Ishikawa (cell line): ENCODE measurements around the gene TNFRSF19.

ENCODE experiments used
- CEBPB ChIP-seq: IDR thresholded peaks from 2 replicates; pipeline ENCODE4 v1.6.1; 2012
- CREB1 ChIP-seq: IDR thresholded peaks from 2 replicates; pipeline ENCODE4 v1.6.1; 2012; ENCODE audit warnings: low read depth
- EGR1 ChIP-seq: IDR thresholded peaks from 2 replicates; pipeline ENCODE4 v1.6.1; 2012
- EP300 ChIP-seq: IDR thresholded peaks from 2 replicates; pipeline ENCODE4 v1.6.1; 2012; ENCODE audit warnings: borderline replicate concordance
- FOXM1 ChIP-seq: IDR thresholded peaks from 2 replicates; pipeline ENCODE4 v1.6.1; 2012; ENCODE audit warnings: low read depth, borderline replicate concordance
- MAX ChIP-seq: IDR thresholded peaks from 2 replicates; pipeline ENCODE4 v1.6.1; 2012
- NFIC ChIP-seq: IDR thresholded peaks from 2 replicates; pipeline ENCODE4 v1.6.1; 2012
- RAD21 ChIP-seq: IDR thresholded peaks from 2 replicates; pipeline ENCODE4 v1.6.1; 2012; ENCODE audit warnings: low read depth
- REST ChIP-seq: IDR thresholded peaks from 2 replicates; pipeline ENCODE4 v1.6.1; 2012; ENCODE audit warnings: low read depth, mild to moderate bottlenecking
- TAF1 ChIP-seq: IDR thresholded peaks from 2 replicates; pipeline ENCODE4 v1.6.1; 2012; ENCODE audit warnings: low read depth, mild to moderate bottlenecking
- TCF12 ChIP-seq: IDR thresholded peaks from 2 replicates; pipeline ENCODE4 v1.6.1; 2012; ENCODE audit warnings: low read depth
- TEAD4 ChIP-seq: IDR thresholded peaks from 2 replicates; pipeline ENCODE4 v1.6.1; 2012
- USF1 ChIP-seq: IDR thresholded peaks from 2 replicates; pipeline ENCODE4 v1.6.1; 2012
- YY1 ChIP-seq: IDR thresholded peaks from 2 replicates; pipeline ENCODE4 v1.6.1; 2012; ENCODE audit warnings: low read depth
- ZBTB7A ChIP-seq: IDR thresholded peaks from 2 replicates; pipeline ENCODE4 v1.6.1; 2012; ENCODE audit warnings: low read depth

Gene TNFRSF19

GRCh38 chr13:23666582-23666981 lies 96.4 kb downstream of the TNFRSF19 start:
- no peak for TF ChIP-seq FOXM1
- TF ChIP-seq REST = no peak
- TF ChIP-seq RAD21 = no peak
- TF ChIP-seq EP300 = no peak
- TF ChIP-seq CREB1 = no peak
- TF ChIP-seq TEAD4 = no peak
- TF ChIP-seq NFIC = no peak
- no peak for TF ChIP-seq MAX
- TF ChIP-seq EGR1 = no peak
- TF ChIP-seq YY1 = no peak
- no peak for TF ChIP-seq TAF1

GRCh38 chr13:23667750-23668149 lies 97.5 kb downstream of the TNFRSF19 start:
- TF ChIP-seq RAD21 (no peak; the same call in 1 of the 2 replicates), TAF1 (no peak), FOXM1 (no peak), TEAD4 (no peak), USF1 (no peak), NFIC (no peak)

GRCh38 chr13:23668562-23668961 lies 98.3 kb downstream of the TNFRSF19 start:
- TF ChIP-seq EP300 (no peak), CREB1 (no peak), FOXM1 (no peak)

- TF ChIP-seq NFIC (no peak), MAX (no peak), TEAD4 (no peak), EP300 (no peak), USF1 (no peak), RAD21 (no peak), CREB1 (no peak), EGR1 (no peak), FOXM1 (no peak), YY1 (no peak), TAF1 (no peak), ZBTB7A (no peak)
These were observed 100.6 kb downstream of the TNFRSF19 start for GRCh38 chr13:23670793-23671192.

GRCh38 chr13:23671377-23671776 lies 101.2 kb downstream of the TNFRSF19 start:
- TF ChIP-seq EGR1 (no peak), USF1 (no peak), TEAD4 (no peak), RAD21 (no peak)

- TF ChIP-seq TAF1 (no peak), YY1 (no peak), EP300 (no peak), FOXM1 (no peak), EGR1 (no peak), NFIC (no peak), CEBPB (no peak), TCF12 (no peak), CREB1 (no peak), ZBTB7A (no peak), REST (no peak), RAD21 (no peak), MAX (no peak), TEAD4 (no peak), USF1 (no peak)
These were observed 101.7 kb downstream of the TNFRSF19 start for GRCh38 chr13:23671897-23672296.
